K562 (cell line): ENCODE data around the gene DKKL1. TPM values are rescaled to one million over a fixed set of nuclear protein-coding genes. Genes with fewer than 3 reads are reported as not detected.

Experiments
- BCOR ChIP-seq: fragments of 450-650 bp; IDR thresholded peaks from 2 replicates; pipeline ENCODE4 v1.6.1; 2016
- CBX1 ChIP-seq: sonication (generic); IDR thresholded peaks from 2 replicates; pipeline ENCODE4 v1.6.1; 2016; ENCODE audit warnings: antibody characterized with exemption, low read depth, mild to moderate bottlenecking
- HDAC2 ChIP-seq: fragments of 450-650 bp; IDR thresholded peaks from 2 replicates; pipeline ENCODE4 v1.6.1; 2016; ENCODE audit warnings: mild to moderate bottlenecking
- HMG20A ChIP-seq: fragments of 450-650 bp; formaldehyde crosslinking; conservative IDR thresholded peaks from 2 replicates; pipeline ENCODE4 v1.4.0; 2020; ENCODE audit warnings: mild to moderate bottlenecking, mixed read lengths
- NR2C1 ChIP-seq, 2 experiments: fragments of 450-650 bp; IDR thresholded peaks; 2 replicates each; pipeline ENCODE4 v1.6.1; 2017; ENCODE audit warnings: mild to moderate bottlenecking in 2 of 2, antibody characterized with exemption in 1 of 2, inconsistent platforms in 1 of 2, missing compliant biosample characterization in 1 of 2, missing genetic modification characterization in 1 of 2
- PHF20 ChIP-seq: fragments of 450-650 bp; IDR thresholded peaks from 2 replicates; pipeline ENCODE4 v1.6.1; 2018; ENCODE audit not compliant: partially characterized antibody
- PHTF2 ChIP-seq: fragments of 250-450 bp; sonication (Bioruptor Pico); IDR thresholded peaks from 2 replicates; pipeline ENCODE4 v1.5.0; 2021; ENCODE audit warnings: mild to moderate bottlenecking
- RFX5 ChIP-seq: IDR thresholded peaks from 2 replicates; pipeline ENCODE4 v1.6.1; 2011; ENCODE audit warnings: low read depth, mild to moderate bottlenecking, improper control_type of control experiment, low read length
- RUNX1 ChIP-seq: sonication (generic); IDR thresholded peaks from 2 replicates; pipeline ENCODE4 v1.6.1; 2016; ENCODE audit warnings: antibody characterized with exemption, low read depth
- TCF15 ChIP-seq: fragments of 250-450 bp; sonication (Bioruptor Pico); IDR thresholded peaks from 2 replicates; pipeline ENCODE4 v1.8.0; 2022; ENCODE audit warnings: moderate library complexity, mild to moderate bottlenecking, inconsistent platforms
- TSHZ1 ChIP-seq: fragments of 250-450 bp; sonication (Bioruptor Pico); IDR thresholded peaks from 2 replicates; pipeline ENCODE4 v1.4.0; 2020; ENCODE audit warnings: mild to moderate bottlenecking, moderate library complexity
- polyA plus RNA-seq, 8 experiments: library from polyadenylated mRNA; depleted of rRNA in 4 of 8; stranded (reverse) in 5 of 8; unstranded in 3 of 8; fragments of >200 nt; fragmentation: Nextera tagmentation in 2 of 8; fragmentation: Illumina TruSeq in 1 of 8; extraction: Ambion mirVana in 2 of 8; extraction: Trizol in 1 of 8; gene quantifications; 2 replicates each; pipeline versions ENCODE4 v1.2.1 to v1.2.3, GENCODE V29; 2011 to 2014; ENCODE audit warnings: inconsistent platforms in 1 of 8, missing spikeins in 1 of 8
- total RNA-seq, 7 experiments: library from RNA; depleted of rRNA in 6 of 7; stranded (reverse); fragments of >200 nt in 6 of 7; fragmentation: Illumina TruSeq in 2 of 7; extraction: Trizol in 2 of 7; gene quantifications; 2 replicates each; pipeline versions ENCODE4 v1.2.1 to v1.2.3, GENCODE V29; 2011 to 2021; ENCODE audit warnings: low replicate concordance in 1 of 7

Gene DKKL1
- total and polyA plus RNA-seq, 9 of the 15 experiments (the other 6 are each of a cell fraction or from before 2014, with no cell fraction given), result 0.15 to 1.7 (median 0.52) TPM

- TF ChIP-seq TSHZ1 (CRISPR knock-in tag) (no peak), HDAC2 (peak; percentile 67; the same call in 1 of the 2 replicates), PHTF2 (CRISPR knock-in tag) (no peak), HMG20A (no peak), RUNX1 (no peak), NR2C1 (IDR thresholded peaks at IDR 0.05) (no peak), NR2C1 (tag; IDR thresholded peaks at IDR 0.05) (no peak), CBX1 (peak; percentile 63; the same call in 1 of the 2 replicates), TCF15 (no peak), BCOR (peak; percentile 97), RFX5 (no peak), PHF20 (peak; percentile 49)
Measured at GRCh38 chr19:49366110-49366509, 2.4 kb downstream of the DKKL1 start (continued).
